Measurements from ENCODE around the gene TARBP1. TPM values are rescaled to one million over a fixed set of nuclear protein-coding genes. Genes with fewer than 3 reads are reported as not detected.

The TARBP1 gene
- total RNA-seq, 1 experiment from 2014 or later = 38.1 TPM

GRCh38 chr1:234509457-234510328 lies 30.7 kb upstream of the TARBP1 start:
- TF ChIP-seq CTCF (IDR thresholded peaks at IDR 0.05; ENCODE audit: unreplicated experiment) = no peak
- Mint-ChIP-seq H3K27me3 (ENCODE audit: unreplicated experiment) (no peaks in the 10 kb centered on the region), H3K4me3 (ENCODE audit: low read depth, unreplicated experiment) (no peak overlapping the region), H3K4me1 (ENCODE audit: low read depth, unreplicated experiment) (peaks cover 29% of the 10 kb centered on the region), H3K27ac (ENCODE audit: unreplicated experiment) (no peak overlapping the region), H3K36me3 (ENCODE audit: insufficient read depth, unreplicated experiment) (no peaks in the 10 kb centered on the region), H3K9me3 (ENCODE audit: low read depth, unreplicated experiment) (peaks cover 2% of the 10 kb centered on the region)
- no peak for DNase-seq
- CTCF ChIA-PET = interaction anchor here (0.6 to 1.6 kb wide), 5 partner anchors 9 to 35 kb away, joined by 3 to 4 read pairs (median 4); no protein-coding TSS in a partner anchor
- BruUV-seq (replicated peaks) = no TSS peak
- intact Hi-C loops (cut with micrococcal nuclease; ENCODE audit: unreplicated experiment) = no loop called here

GRCh38 chr1:234507626-234508387 lies 28.8 kb upstream of the TARBP1 start:
- Mint-ChIP-seq H3K4me3 (ENCODE audit: low read depth, unreplicated experiment) (no peak overlapping the region), H3K27ac (ENCODE audit: unreplicated experiment) (no peak overlapping the region), H3K36me3 (ENCODE audit: insufficient read depth, unreplicated experiment) (no peaks in the 10 kb centered on the region), H3K27me3 (ENCODE audit: unreplicated experiment) (no peaks in the 10 kb centered on the region), H3K9me3 (ENCODE audit: low read depth, unreplicated experiment) (peaks cover 2% of the 10 kb centered on the region), H3K4me1 (ENCODE audit: low read depth, unreplicated experiment) (peaks cover 48% of the 10 kb centered on the region)
- BruUV-seq (replicated peaks) = no TSS peak
- intact Hi-C loops (cut with micrococcal nuclease; ENCODE audit: unreplicated experiment) = no loop called here
- no peak for TF ChIP-seq CTCF (IDR thresholded peaks at IDR 0.05; ENCODE audit: unreplicated experiment)
- DNase-seq = no peak
- CTCF ChIA-PET = interaction anchor here (0.5 to 1.6 kb wide), 3 partner anchors 10 to 1129 kb away, joined by 3 to 4 read pairs (median 4); no protein-coding TSS in a partner anchor

- intact Hi-C loops (cut with micrococcal nuclease; ENCODE audit: unreplicated experiment) = no loop called here
- no TSS peak for BruUV-seq (replicated peaks)
- Mint-ChIP-seq H3K36me3 (ENCODE audit: insufficient read depth, unreplicated experiment) (no peaks in the 10 kb centered on the region), H3K27me3 (ENCODE audit: unreplicated experiment) (no peaks in the 10 kb centered on the region), H3K27ac (ENCODE audit: unreplicated experiment) (no peak overlapping the region), H3K4me1 (ENCODE audit: low read depth, unreplicated experiment) (peaks cover 55% of the 10 kb centered on the region), H3K4me3 (ENCODE audit: low read depth, unreplicated experiment) (no peak overlapping the region), H3K9me3 (ENCODE audit: low read depth, unreplicated experiment) (peaks cover 2% of the 10 kb centered on the region)
- TF ChIP-seq CTCF (IDR thresholded peaks at IDR 0.05; ENCODE audit: unreplicated experiment) = no peak
- DNase-seq = no peak
- CTCF ChIA-PET = interaction anchor here (1.2 kb wide), 1 partner anchor 9 kb away, joined by 3 read pairs; no protein-coding TSS in a partner anchor
These were observed 28.1 kb upstream of the TARBP1 start for GRCh38 chr1:234507089-234507488.

- BruUV-seq (replicated peaks) = no TSS peak
- no peak for TF ChIP-seq CTCF (IDR thresholded peaks at IDR 0.05; ENCODE audit: unreplicated experiment)
- Mint-ChIP-seq H3K36me3 (ENCODE audit: insufficient read depth, unreplicated experiment) (peaks cover 8% of the 10 kb centered on the region), H3K4me1 (ENCODE audit: low read depth, unreplicated experiment) (peaks cover 68% of the 10 kb centered on the region), H3K9me3 (ENCODE audit: low read depth, unreplicated experiment) (peaks cover 2% of the 10 kb centered on the region), H3K4me3 (ENCODE audit: low read depth, unreplicated experiment) (no peak overlapping the region), H3K27ac (ENCODE audit: unreplicated experiment) (peak overlapping the region; percentile 4), H3K27me3 (ENCODE audit: unreplicated experiment) (no peaks in the 10 kb centered on the region)
- CTCF ChIA-PET = interaction anchor here (1.0 kb wide), 1 partner anchor 578 kb away, joined by 3 read pairs; no protein-coding TSS in a partner anchor
- DNase-seq = no peak
- intact Hi-C loops (cut with micrococcal nuclease; ENCODE audit: unreplicated experiment) = no loop called here
These were observed 26.8 kb upstream of the TARBP1 start for GRCh38 chr1:234505769-234506102.
